ENCODE results near the gene KREMEN1. TPM values are rescaled to one million over a fixed set of nuclear protein-coding genes. Genes with fewer than 3 reads are reported as not detected.

The KREMEN1 gene, protein sequence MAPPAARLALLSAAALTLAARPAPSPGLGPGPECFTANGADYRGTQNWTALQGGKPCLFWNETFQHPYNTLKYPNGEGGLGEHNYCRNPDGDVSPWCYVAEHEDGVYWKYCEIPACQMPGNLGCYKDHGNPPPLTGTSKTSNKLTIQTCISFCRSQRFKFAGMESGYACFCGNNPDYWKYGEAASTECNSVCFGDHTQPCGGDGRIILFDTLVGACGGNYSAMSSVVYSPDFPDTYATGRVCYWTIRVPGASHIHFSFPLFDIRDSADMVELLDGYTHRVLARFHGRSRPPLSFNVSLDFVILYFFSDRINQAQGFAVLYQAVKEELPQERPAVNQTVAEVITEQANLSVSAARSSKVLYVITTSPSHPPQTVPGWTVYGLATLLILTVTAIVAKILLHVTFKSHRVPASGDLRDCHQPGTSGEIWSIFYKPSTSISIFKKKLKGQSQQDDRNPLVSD
- total RNA-seq (2021; ENCODE audit: unreplicated experiment) = 2.2 TPM
- 3.3 TPM for polyA plus RNA-seq (2012; ENCODE audit: insufficient read length)
- percentile 28 among the genes with signal in this experiment for Bru-seq, nascent RNA
- BruChase-seq, experiment 1, labeled RNA remaining after a 2-hour chase = percentile 27 among the genes with signal in this experiment
- percentile 32 among the genes with signal in this experiment for BruChase-seq, experiment 2, labeled RNA remaining after a 6-hour chase
- long read RNA-seq, full-length matches to known transcripts = 1 of 10 reads
- long read RNA-seq, partial matches to known transcripts = 4 of 10 reads
- long read RNA-seq, other reads (novel, unspliced or antisense) = 5 of 10 reads

DNA sequence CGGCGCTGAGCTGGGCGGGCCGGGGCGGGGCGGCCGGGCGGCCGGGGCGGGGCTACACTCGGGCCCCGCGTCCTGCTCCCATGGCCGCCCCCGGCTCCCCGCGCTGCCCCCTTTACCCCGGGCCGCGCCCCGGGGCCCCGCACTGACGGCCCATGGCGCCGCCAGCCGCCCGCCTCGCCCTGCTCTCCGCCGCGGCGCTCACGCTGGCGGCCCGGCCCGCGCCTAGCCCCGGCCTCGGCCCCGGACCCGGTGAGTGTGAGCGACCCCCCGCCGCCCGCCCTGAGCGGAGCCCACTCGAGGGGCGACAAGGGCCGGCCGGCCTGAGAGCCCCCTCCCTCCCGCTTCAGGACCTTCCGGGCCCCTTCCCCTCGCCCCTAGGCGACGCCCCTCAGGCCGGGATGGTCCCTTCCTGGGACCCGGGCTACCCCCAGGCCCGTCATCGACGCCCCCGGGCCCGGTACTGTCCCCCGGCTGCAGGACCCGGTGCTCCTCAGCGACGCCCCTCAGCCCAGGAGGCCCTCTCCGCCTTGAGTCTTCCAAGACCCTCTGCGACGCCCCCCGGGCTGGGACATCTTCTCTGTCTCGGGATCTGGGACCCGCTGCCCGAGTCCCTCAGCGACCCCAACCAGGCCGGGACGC, at the start of gene KREMEN1:
KREMEN1 (plus strand) TSS at position 57 of the 639 bp plus-strand sequence; CDS start at position 153, 96 bp downstream.
- H3K27ac ChIP-seq (ENCODE audit: low read length) = no peak within 1 kb of the TSS
- POLR2A ChIA-PET = no interaction called here
- ATAC-seq (no peak), DNase-seq (ENCODE audit: low read depth, low spot score) (no peak)
- BruUV-seq (replicated peaks) = no TSS peak
- peaks cover 4% of the 10 kb centered on the region; the same call in 1 of the 2 replicates for H3K36me3 ChIP-seq (ENCODE audit: control insufficient read depth, insufficient read depth, low read length)
- no peaks in the 10 kb centered on the region for H3K27me3 ChIP-seq (ENCODE audit: control insufficient read depth, insufficient read depth, low read length)
- intact Hi-C loops (cut with micrococcal nuclease; ENCODE audit: unreplicated experiment) (no loop called here), in situ Hi-C loops (cut with HindIII; ENCODE audit: low pct_unique_long_range_greater_than_20kb, low sequenced_read_pairs) (no loop called here)
- CTCF ChIA-PET = no interaction called here
- H3K9me3 ChIP-seq (ENCODE audit: control insufficient read depth, insufficient read depth, low read depth, low read length) = no peaks in the 10 kb centered on the region
- H3K4me1 ChIP-seq (ENCODE audit: control insufficient read depth, insufficient read depth, low read length) = no peaks in the 10 kb centered on the region
- H3K4me3 ChIP-seq (ENCODE audit: low read depth in 2 of 2, low read length in 2 of 2) = peak within 1 kb of the TSS; percentile 44 to 58
- TF ChIP-seq SIN3A (IDR thresholded peaks at IDR 0.05; ENCODE audit: borderline replicate concordance, insufficient read depth, low read depth, low read length) (no peak), POLR2AphosphoS5 (IDR thresholded peaks at IDR 0.05; ENCODE audit: low read depth, low read length) (no peak), TCF7L2 (IDR thresholded peaks at IDR 0.05; ENCODE audit: low read depth, low read length) (no peak)
- TF ChIP-seq, protein P1, sequence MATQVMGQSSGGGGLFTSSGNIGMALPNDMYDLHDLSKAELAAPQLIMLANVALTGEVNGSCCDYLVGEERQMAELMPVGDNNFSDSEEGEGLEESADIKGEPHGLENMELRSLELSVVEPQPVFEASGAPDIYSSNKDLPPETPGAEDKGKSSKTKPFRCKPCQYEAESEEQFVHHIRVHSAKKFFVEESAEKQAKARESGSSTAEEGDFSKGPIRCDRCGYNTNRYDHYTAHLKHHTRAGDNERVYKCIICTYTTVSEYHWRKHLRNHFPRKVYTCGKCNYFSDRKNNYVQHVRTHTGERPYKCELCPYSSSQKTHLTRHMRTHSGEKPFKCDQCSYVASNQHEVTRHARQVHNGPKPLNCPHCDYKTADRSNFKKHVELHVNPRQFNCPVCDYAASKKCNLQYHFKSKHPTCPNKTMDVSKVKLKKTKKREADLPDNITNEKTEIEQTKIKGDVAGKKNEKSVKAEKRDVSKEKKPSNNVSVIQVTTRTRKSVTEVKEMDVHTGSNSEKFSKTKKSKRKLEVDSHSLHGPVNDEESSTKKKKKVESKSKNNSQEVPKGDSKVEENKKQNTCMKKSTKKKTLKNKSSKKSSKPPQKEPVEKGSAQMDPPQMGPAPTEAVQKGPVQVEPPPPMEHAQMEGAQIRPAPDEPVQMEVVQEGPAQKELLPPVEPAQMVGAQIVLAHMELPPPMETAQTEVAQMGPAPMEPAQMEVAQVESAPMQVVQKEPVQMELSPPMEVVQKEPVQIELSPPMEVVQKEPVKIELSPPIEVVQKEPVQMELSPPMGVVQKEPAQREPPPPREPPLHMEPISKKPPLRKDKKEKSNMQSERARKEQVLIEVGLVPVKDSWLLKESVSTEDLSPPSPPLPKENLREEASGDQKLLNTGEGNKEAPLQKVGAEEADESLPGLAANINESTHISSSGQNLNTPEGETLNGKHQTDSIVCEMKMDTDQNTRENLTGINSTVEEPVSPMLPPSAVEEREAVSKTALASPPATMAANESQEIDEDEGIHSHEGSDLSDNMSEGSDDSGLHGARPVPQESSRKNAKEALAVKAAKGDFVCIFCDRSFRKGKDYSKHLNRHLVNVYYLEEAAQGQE (IDR thresholded peaks at IDR 0.05; ENCODE audit: insufficient read depth in 1 of 2, low read depth in 2 of 2, low read length in 1 of 2) = no peak
- TF ChIP-seq, protein P2, sequence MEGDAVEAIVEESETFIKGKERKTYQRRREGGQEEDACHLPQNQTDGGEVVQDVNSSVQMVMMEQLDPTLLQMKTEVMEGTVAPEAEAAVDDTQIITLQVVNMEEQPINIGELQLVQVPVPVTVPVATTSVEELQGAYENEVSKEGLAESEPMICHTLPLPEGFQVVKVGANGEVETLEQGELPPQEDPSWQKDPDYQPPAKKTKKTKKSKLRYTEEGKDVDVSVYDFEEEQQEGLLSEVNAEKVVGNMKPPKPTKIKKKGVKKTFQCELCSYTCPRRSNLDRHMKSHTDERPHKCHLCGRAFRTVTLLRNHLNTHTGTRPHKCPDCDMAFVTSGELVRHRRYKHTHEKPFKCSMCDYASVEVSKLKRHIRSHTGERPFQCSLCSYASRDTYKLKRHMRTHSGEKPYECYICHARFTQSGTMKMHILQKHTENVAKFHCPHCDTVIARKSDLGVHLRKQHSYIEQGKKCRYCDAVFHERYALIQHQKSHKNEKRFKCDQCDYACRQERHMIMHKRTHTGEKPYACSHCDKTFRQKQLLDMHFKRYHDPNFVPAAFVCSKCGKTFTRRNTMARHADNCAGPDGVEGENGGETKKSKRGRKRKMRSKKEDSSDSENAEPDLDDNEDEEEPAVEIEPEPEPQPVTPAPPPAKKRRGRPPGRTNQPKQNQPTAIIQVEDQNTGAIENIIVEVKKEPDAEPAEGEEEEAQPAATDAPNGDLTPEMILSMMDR (IDR thresholded peaks at IDR 0.05) = no peak

DNA sequence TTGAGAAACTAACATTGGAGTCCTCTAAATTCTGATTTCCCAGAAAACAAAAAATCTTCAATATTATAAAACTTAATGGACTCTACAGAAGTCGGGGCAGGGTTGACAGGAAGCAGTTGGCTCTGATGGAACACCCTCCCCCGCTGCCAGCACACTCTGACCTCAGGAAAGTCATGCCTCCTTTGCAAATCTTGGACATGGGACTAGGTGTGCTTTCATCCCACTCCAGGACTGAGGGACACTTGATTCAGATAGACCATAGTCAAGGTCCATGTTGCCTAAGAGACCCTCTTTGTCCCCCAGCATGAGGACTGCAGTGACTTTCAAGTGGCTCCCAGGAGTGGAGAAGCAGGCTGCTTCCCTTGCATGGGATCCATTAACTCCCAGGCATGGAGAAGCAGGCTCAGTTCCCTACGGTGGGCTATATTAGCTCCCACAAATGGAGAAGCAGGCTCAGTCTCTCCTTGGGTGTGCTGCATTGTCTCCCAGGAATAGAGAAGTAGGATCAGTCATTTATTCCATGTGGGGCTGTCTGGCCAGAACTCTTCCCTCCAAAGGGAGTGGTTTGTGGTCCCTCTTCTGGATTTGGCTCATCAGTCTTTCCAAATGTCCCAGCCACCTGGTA, 49.6 kb upstream of the KREMEN1 start:
- no peaks in the 10 kb centered on the region for H3K36me3 ChIP-seq (ENCODE audit: control insufficient read depth, insufficient read depth, low read length)
- intact Hi-C loops (cut with micrococcal nuclease; ENCODE audit: unreplicated experiment) (no loop called here), in situ Hi-C loops (cut with HindIII; ENCODE audit: low pct_unique_long_range_greater_than_20kb, low sequenced_read_pairs) (no loop called here)
- H3K4me1 ChIP-seq (ENCODE audit: control insufficient read depth, insufficient read depth, low read length) = no peaks in the 10 kb centered on the region
- TF ChIP-seq, protein P1 (IDR thresholded peaks at IDR 0.05; ENCODE audit: insufficient read depth in 1 of 2, low read depth in 2 of 2, low read length in 1 of 2) = no peak
- no peak for TF ChIP-seq POLR2AphosphoS5 (IDR thresholded peaks at IDR 0.05; ENCODE audit: low read depth, low read length)
- TF ChIP-seq SIN3A (IDR thresholded peaks at IDR 0.05; ENCODE audit: borderline replicate concordance, insufficient read depth, low read depth, low read length) = no peak
- no peak for TF ChIP-seq TCF7L2 (IDR thresholded peaks at IDR 0.05; ENCODE audit: low read depth, low read length)
- TF ChIP-seq, protein P2 (IDR thresholded peaks at IDR 0.05) = no peak
- H3K27me3 ChIP-seq (ENCODE audit: control insufficient read depth, insufficient read depth, low read length) = no peaks in the 10 kb centered on the region
- CTCF ChIA-PET = no interaction called here
- POLR2A ChIA-PET = no interaction called here
- ATAC-seq (no peak), DNase-seq (ENCODE audit: low read depth, low spot score) (no peak)
- BruUV-seq (replicated peaks) = no TSS peak
- no peak overlapping the region for H3K27ac ChIP-seq (ENCODE audit: low read length)
- no peaks in the 10 kb centered on the region for H3K9me3 ChIP-seq (ENCODE audit: control insufficient read depth, insufficient read depth, low read depth, low read length)
- no peak overlapping the region for H3K4me3 ChIP-seq (ENCODE audit: low read depth in 2 of 2, low read length in 2 of 2)
